Measurements from ENCODE around the gene CYBA. TPM values are rescaled to one million over a fixed set of nuclear protein-coding genes. Genes with fewer than 3 reads are reported as not detected.

The CYBA gene
- total and polyA plus RNA-seq, 9 of the 15 experiments (the other 6 are each of a cell fraction or from before 2014, with no cell fraction given), result 0.34 to 683 (median 93.0) TPM

- TF ChIP-seq REST (IDR thresholded peaks at IDR 0.05; ENCODE audit: borderline replicate concordance) (no peak), REST (CRISPR knock-in tag; IDR thresholded peaks at IDR 0.05; ENCODE audit: low read depth) (0 out of 2 replicates have a peak, but pooled peaks have one; percentile 19), ZKSCAN1 (IDR thresholded peaks at IDR 0.05; ENCODE audit: low read depth, low read length) (0 out of 2 replicates have a peak, but pooled peaks have one; percentile 33), GABPB1 (CRISPR knock-in tag; IDR thresholded peaks at IDR 0.05) (0 out of 2 replicates have a peak, but pooled peaks have one; percentile 18), L3MBTL2 (IDR thresholded peaks at IDR 0.05) (no peak), ZNF395 (CRISPR knock-in tag; IDR thresholded peaks at IDR 0.05) (no peak), RFX1 (IDR thresholded peaks at IDR 0.05) (no peak), ZNF511 (CRISPR knock-in tag; IDR thresholded peaks at IDR 0.05) (no peak; the same call in 1 of the 2 replicates), CEBPZ (IDR thresholded peaks at IDR 0.05; ENCODE audit: borderline replicate concordance, low read depth, low read length) (no peak), ELK3 (CRISPR knock-in tag; IDR thresholded peaks at IDR 0.05) (no peak), CGGBP1 (CRISPR knock-in tag; IDR thresholded peaks at IDR 0.05) (no peak), USF2 (CRISPR knock-in tag; IDR thresholded peaks at IDR 0.05) (0 out of 2 replicates have a peak, but pooled peaks have one; percentile 2)
Measured at GRCh38 chr16:88686062-88686438, 35.2 kb upstream of the CYBA start (continued).
